AG04450 (cell line): ENCODE results near the gene TMEM232. TPM values are rescaled to one million over a fixed set of nuclear protein-coding genes. Genes with fewer than 3 reads are reported as not detected.

ENCODE experiments used
- CTCF ChIA-PET: fragments of 300-600, 350-600 bp; formaldehyde crosslinking; extraction: SDS; loops from one replicate; lab custom pipeline; 2022; ENCODE audit warnings: antibody characterized with exemption, inconsistent platforms; lab: Charles Lee
- POLR2A ChIA-PET: fragments of 350-600 bp; formaldehyde crosslinking; extraction: SDS; loops from one replicate; lab custom pipeline; 2021; ENCODE audit warnings: antibody characterized with exemption, inconsistent platforms; lab: Yijun Ruan, JAX
- DNase-seq: peaks from one replicate; pipeline ENCODE4 v3.0.0-alpha.2; 2011; ENCODE audit warnings: low read depth, low spot score
- H3K27ac ChIP-seq: one replicate; pipeline ENCODE4 v1.5.1; 2012; ENCODE audit warnings: low read depth, low read length, control low read depth
- H3K27me3 ChIP-seq: one replicate; pipeline ENCODE4 v1.6.0; 2012; ENCODE audit warnings: low read length; ENCODE audit not compliant: control insufficient read depth, insufficient read depth
- H3K4me3 ChIP-seq: 2 replicates; pipeline ENCODE4 v1.5.1; 2011; ENCODE audit warnings: mild to moderate bottlenecking, low read depth, low read length, control low read depth
- H3K9me3 ChIP-seq: 2 replicates; pipeline ENCODE4 v1.5.1; 2012; ENCODE audit warnings: low read length; ENCODE audit not compliant: control insufficient read depth, insufficient read depth
- polyA plus RNA-seq: library from polyadenylated mRNA; depleted of rRNA; stranded (reverse); fragments of >200 nt; gene quantifications from 2 replicates; pipeline ENCODE4 v1.2.3, GENCODE V29; 2011; rRNA removed
- small RNA-seq: library from RNA; depleted of rRNA; stranded (forward); fragments of <200 nt; gene quantifications from one replicate; pipeline ENCODE3, GENCODE V24; 2012; ENCODE audit warnings: low read depth; ENCODE audit not compliant: insufficient read length
- TF ChIP-seq, protein P1 (sequence below): IDR thresholded peaks from 2 replicates; pipeline ENCODE4 v1.5.1; 2011; ENCODE audit warnings: low read depth, low read length, control low read depth, inconsistent platforms

The TMEM232 gene
- polyA plus RNA-seq, 1 experiment = 0.95 TPM

- Histone ChIP-seq H3K27me3 (no peaks in the 10 kb centered on the region), H3K4me3 (no peak overlapping the region), H3K9me3 (no peaks in the 10 kb centered on the region), H3K27ac (no peak overlapping the region)
- TF ChIP-seq, protein P1, sequence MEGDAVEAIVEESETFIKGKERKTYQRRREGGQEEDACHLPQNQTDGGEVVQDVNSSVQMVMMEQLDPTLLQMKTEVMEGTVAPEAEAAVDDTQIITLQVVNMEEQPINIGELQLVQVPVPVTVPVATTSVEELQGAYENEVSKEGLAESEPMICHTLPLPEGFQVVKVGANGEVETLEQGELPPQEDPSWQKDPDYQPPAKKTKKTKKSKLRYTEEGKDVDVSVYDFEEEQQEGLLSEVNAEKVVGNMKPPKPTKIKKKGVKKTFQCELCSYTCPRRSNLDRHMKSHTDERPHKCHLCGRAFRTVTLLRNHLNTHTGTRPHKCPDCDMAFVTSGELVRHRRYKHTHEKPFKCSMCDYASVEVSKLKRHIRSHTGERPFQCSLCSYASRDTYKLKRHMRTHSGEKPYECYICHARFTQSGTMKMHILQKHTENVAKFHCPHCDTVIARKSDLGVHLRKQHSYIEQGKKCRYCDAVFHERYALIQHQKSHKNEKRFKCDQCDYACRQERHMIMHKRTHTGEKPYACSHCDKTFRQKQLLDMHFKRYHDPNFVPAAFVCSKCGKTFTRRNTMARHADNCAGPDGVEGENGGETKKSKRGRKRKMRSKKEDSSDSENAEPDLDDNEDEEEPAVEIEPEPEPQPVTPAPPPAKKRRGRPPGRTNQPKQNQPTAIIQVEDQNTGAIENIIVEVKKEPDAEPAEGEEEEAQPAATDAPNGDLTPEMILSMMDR = no peak
- ChIA-PET POLR2A (no interaction called here), CTCF (no interaction called here)
- DNase-seq = no peak
These were observed 355.3 kb downstream of the TMEM232 start for GRCh38 chr5:110371011-110371724.

Small RNA genes lying within 50 kb of the gene (small RNA-seq; reads per million reads assigned to genes)
- not detected for gene MIR548F3
- gene RF00432 = not detected

Other genes with a start within 250 kb of the TMEM232 start
- 45.2 and 60.3 TPM in 2 replicates for gene SLC25A46, start 12.3 kb upstream of the TMEM232 start, polyA plus RNA-seq